ENCODE data around the gene ST7L. TPM values are rescaled to one million over a fixed set of nuclear protein-coding genes. Genes with fewer than 3 reads are reported as not detected.
A peak's percentile ranks its signal among the peaks of the same experiment; 100 is the strongest.

ST7L gene
- total RNA-seq, 2 donors from 2014 or later = 9.4 to 9.7 TPM

DNA sequence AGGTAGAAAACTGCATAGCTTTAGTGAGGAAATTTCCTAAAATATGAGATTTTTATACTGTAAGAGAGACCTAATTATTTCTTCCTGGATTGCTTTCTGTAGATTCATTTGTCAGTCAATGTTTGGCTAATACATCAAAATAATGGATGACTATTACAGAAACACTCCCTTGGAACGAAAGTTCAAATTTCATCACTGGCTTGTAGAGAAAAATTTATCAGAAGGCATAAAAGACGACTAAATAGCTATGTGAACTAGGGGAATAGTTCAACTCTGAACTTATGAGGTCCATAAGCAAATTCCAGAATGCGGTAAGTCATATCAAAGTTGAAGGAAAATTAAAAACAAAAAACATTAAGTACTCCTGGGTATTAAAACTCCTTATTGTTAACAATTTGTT lies 74.2 kb downstream of the ST7L start:
- Mint-ChIP-seq H3K36me3 (ENCODE audit: low read depth) (peaks cover 24% of the 10 kb centered on the region), H3K27me3 (no peaks in the 10 kb centered on the region), H3K4me3 (no peak overlapping the region), H3K4me1 (no peaks in the 10 kb centered on the region), H3K27ac (no peak overlapping the region), H3K9me3 (no peaks in the 10 kb centered on the region)
- no peak for ATAC-seq (replicated peaks)

DNA sequence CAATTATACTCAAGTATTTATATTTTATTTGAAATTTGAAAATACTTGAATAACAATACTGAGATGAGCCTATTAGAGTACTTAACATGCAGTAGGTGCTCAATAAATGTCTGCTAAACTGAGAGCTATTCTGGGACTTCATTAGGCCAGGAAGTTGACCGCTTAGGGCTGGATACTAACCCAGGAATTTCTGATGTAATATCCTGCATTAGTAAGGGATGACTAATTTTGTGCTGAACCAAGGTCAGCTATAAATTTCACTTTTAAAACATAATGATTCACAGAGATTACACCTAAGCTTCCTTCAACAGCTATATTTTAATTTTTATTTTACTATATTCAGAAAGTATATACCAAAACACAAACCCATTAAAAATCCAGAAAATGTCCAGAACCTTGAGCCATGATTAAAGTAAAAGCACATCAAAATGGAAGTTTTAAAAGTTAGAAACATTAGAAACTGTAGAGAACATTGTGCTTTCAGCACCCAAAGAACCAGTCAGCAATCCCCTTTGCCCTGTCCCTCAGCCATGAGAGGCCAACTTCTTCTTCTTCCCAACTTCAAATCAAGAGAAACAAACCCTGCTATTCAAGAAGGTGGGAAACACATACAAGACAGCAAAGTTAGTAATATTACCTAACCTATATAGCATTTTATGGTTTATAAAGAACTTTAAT lies 74.8 kb downstream of the ST7L start:
- H3K36me3 Mint-ChIP-seq (ENCODE audit: low read depth) = peaks cover 24% of the 10 kb centered on the region
- no peak overlapping the region for H3K4me3 Mint-ChIP-seq

GRCh38 chr1:112542206-112542973 lies 76.6 kb downstream of the ST7L start:
- no peaks in the 10 kb centered on the region for H3K9me3 Mint-ChIP-seq
- H3K36me3 Mint-ChIP-seq (ENCODE audit: low read depth) = peaks cover 24% of the 10 kb centered on the region
- no peak for ATAC-seq (replicated peaks)
- H3K27ac Mint-ChIP-seq = no peak overlapping the region
- H3K27me3 Mint-ChIP-seq = no peaks in the 10 kb centered on the region
- H3K4me3 Mint-ChIP-seq = no peak overlapping the region
- no peaks in the 10 kb centered on the region for H3K4me1 Mint-ChIP-seq

More for the DNA sequence above, 74.8 kb downstream of the ST7L start:
- Mint-ChIP-seq H3K4me1 (no peaks in the 10 kb centered on the region), H3K9me3 (no peaks in the 10 kb centered on the region), H3K27ac (no peak overlapping the region), H3K27me3 (no peaks in the 10 kb centered on the region)
- peak; percentile 56 for ATAC-seq (replicated peaks)

- no peak for ATAC-seq (replicated peaks)
- no peaks in the 10 kb centered on the region for H3K27me3 Mint-ChIP-seq
- H3K4me1 Mint-ChIP-seq = no peaks in the 10 kb centered on the region
- no peaks in the 10 kb centered on the region for H3K9me3 Mint-ChIP-seq
- H3K36me3 Mint-ChIP-seq (ENCODE audit: low read depth) = peaks cover 24% of the 10 kb centered on the region
- H3K4me3 Mint-ChIP-seq = no peak overlapping the region
- H3K27ac Mint-ChIP-seq = no peak overlapping the region
These were observed 77.6 kb downstream of the ST7L start for GRCh38 chr1:112541299-112541698.

DNA sequence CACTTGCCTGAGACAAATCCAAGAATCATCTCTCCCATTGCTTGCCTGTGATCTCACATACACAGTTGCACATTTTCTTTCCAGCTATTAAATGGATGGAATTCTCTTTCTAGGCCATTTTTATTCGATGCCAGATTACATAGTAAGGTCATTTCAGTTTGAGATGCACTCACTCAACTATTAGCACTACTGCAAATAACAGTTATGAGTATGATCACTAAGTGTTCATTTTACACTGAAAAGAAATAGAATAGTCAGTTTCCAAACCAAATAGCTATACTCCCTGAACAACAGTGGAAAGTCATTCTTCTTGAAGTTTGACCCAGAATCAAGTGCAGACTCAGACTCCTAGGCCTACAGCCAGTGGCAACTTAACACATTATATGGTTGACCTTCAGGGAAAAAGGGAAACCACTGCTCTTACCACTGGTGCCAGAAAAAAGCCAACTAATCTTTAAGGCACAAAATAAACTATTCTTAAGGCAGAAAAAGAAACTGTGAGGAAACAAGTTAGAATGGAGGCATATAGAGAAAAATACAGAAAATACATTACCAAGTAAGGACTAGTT lies 78.6 kb downstream of the ST7L start:
- Mint-ChIP-seq H3K9me3 (no peaks in the 10 kb centered on the region), H3K4me3 (no peak overlapping the region), H3K36me3 (ENCODE audit: low read depth) (peaks cover 24% of the 10 kb centered on the region), H3K4me1 (no peaks in the 10 kb centered on the region), H3K27ac (no peak overlapping the region), H3K27me3 (no peaks in the 10 kb centered on the region)
- no peak for ATAC-seq (replicated peaks)

DNA sequence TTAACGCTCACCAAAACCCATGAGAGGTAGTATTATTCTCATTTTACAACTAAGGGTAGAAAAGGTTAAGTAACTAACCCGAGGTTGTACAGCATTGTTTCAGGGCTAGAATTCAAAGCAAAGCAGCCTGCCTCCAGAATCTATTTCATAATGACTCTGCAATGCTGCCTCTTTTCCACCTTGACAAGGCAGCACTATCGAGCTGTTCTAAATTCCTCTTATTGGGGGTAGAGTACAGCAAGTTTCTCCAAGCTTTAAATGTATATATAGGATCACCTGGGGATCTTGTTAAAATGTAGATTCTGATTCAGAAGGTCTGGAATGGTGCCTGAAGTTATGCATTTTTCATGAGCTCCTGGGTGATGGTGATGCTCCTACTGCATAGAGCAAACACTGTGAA lies 80.1 kb downstream of the ST7L start:
- H3K27me3 Mint-ChIP-seq = no peaks in the 10 kb centered on the region
- H3K9me3 Mint-ChIP-seq = no peaks in the 10 kb centered on the region
- H3K27ac Mint-ChIP-seq = no peak overlapping the region
- H3K36me3 Mint-ChIP-seq (ENCODE audit: low read depth) = peaks cover 28% of the 10 kb centered on the region
- ATAC-seq (replicated peaks) = no peak
- H3K4me3 Mint-ChIP-seq = no peak overlapping the region
- H3K4me1 Mint-ChIP-seq = no peaks in the 10 kb centered on the region

DNA sequence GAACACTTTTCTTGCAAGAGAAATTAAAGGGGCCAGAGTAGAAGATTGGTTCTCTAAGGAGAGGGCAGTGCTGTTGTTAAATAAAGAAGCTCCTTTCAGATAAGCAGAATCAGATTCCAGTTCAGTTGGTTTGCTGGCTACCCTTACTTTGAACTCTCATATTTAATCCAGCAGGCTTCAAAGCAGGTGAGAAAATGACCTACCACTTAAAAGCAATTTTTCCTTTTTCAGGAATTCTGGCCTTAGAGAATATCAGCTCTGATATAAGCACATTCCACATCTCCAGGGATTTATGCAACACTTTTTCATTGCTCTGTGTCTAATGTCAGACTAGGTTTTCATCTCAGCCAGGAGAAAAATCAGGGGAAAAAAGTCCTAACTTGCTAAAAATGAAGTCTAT lies 81.5 kb downstream of the ST7L start:
- Mint-ChIP-seq H3K36me3 (ENCODE audit: low read depth) (peaks cover 31% of the 10 kb centered on the region), H3K4me3 (no peak overlapping the region), H3K27me3 (no peaks in the 10 kb centered on the region), H3K4me1 (no peaks in the 10 kb centered on the region), H3K27ac (no peak overlapping the region), H3K9me3 (no peaks in the 10 kb centered on the region)
- no peak for ATAC-seq (replicated peaks)

DNA sequence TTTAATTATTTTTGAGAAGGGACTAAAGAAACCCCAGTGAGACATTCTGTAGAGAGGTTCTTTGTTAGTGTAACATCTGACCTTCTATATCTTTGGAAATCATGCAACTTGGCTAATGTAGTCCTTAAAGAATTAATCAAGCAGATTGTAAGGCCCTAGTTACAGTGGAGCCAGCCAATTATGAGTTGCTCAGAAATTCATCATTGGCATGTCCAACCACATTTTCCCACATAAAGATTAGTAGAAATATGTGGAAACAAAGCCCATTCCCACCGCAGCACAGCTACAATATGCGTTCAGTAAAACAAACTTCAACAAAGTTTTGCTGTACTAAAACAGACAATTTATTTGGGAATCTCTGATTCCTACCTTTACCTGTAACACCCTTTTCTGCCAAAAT lies 82.4 kb downstream of the ST7L start:
- Mint-ChIP-seq H3K4me1 (no peaks in the 10 kb centered on the region), H3K36me3 (ENCODE audit: low read depth) (peaks cover 23% of the 10 kb centered on the region), H3K9me3 (no peaks in the 10 kb centered on the region), H3K4me3 (no peak overlapping the region), H3K27me3 (no peaks in the 10 kb centered on the region), H3K27ac (no peak overlapping the region)
- no peak for ATAC-seq (replicated peaks)

DNA sequence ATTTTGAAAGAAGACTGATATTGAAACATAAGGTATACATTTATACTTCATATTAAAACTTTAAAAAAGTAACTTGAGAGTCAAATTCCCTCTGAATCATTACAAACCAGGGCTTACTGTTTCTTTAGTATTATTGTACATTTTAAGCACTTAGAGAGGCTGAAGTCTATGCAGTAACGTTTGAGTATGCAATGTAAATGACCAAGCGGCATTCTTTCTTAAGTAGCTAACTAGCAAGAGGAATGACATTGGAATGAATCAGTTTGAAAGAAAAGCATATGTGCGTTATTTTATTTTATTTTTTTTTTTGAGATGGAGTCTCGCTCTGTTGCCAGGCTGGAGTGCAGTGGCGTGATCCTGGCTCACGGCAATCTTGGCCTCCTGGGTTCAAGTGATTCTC lies 85.9 kb downstream of the ST7L start:
- Mint-ChIP-seq H3K4me1 (no peaks in the 10 kb centered on the region), H3K27me3 (no peaks in the 10 kb centered on the region), H3K9me3 (no peaks in the 10 kb centered on the region), H3K27ac (no peak overlapping the region), H3K36me3 (ENCODE audit: low read depth) (peaks cover 6% of the 10 kb centered on the region), H3K4me3 (no peak overlapping the region)
- no peak for ATAC-seq (replicated peaks)

GRCh38 chr1:112532064-112532463 lies 86.9 kb downstream of the ST7L start:
- Mint-ChIP-seq H3K36me3 (ENCODE audit: low read depth) (peaks cover 6% of the 10 kb centered on the region), H3K4me1 (no peaks in the 10 kb centered on the region), H3K9me3 (no peaks in the 10 kb centered on the region), H3K27ac (no peak overlapping the region), H3K4me3 (no peak overlapping the region), H3K27me3 (no peaks in the 10 kb centered on the region)
- no peak for ATAC-seq (replicated peaks)

DNA sequence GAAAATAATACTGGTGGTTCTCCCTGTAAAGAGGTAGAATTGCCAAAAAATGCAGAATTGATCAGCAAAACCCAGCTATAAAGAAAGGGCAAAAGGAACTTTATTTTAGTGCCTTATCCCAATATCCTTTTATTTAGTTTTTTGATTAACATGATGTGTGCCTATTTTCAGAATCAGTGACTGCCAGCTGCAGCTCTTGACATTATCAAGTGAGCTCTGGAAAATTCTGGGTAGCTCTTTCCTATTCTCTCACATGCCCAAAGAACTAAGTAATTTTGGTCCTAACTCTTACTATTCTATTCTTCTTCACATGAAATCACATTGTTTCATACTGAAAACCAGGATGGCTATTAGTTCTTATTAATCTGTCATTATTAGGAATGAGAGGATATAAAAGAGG lies 88.1 kb downstream of the ST7L start:
- ATAC-seq (replicated peaks) = no peak
- no peaks in the 10 kb centered on the region for H3K9me3 Mint-ChIP-seq
- H3K27ac Mint-ChIP-seq = no peak overlapping the region
- no peak overlapping the region for H3K4me3 Mint-ChIP-seq
- H3K27me3 Mint-ChIP-seq = no peaks in the 10 kb centered on the region
- H3K36me3 Mint-ChIP-seq (ENCODE audit: low read depth) = peaks cover 6% of the 10 kb centered on the region
- no peaks in the 10 kb centered on the region for H3K4me1 Mint-ChIP-seq

DNA sequence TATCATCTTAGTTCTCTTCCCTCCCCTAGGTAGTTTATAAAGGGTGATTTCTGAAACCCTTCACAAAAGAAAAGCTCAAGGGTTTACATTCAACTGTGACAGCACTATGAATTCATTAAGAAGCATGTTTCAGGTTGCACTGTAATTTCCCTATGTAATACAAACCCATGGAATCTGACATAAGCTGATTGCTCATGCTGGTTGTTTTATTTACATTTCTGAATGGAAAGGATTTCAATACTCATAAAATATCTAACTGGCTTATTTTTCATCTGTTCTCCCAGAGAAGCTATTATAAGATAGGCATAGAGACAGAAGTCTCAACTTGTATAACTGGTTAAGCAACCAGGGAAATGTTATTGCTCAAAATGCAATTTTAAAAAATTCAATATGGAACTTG lies 89.6 kb downstream of the ST7L start:
- Mint-ChIP-seq H3K27me3 (no peaks in the 10 kb centered on the region), H3K4me1 (no peaks in the 10 kb centered on the region), H3K4me3 (no peak overlapping the region), H3K9me3 (no peaks in the 10 kb centered on the region), H3K27ac (no peak overlapping the region), H3K36me3 (ENCODE audit: low read depth) (peaks cover 6% of the 10 kb centered on the region)
- no peak for ATAC-seq (replicated peaks)

GRCh38 chr1:112528076-112528475 lies 90.9 kb downstream of the ST7L start:
- H3K4me1 Mint-ChIP-seq = no peaks in the 10 kb centered on the region
- H3K36me3 Mint-ChIP-seq (ENCODE audit: low read depth) = no peaks in the 10 kb centered on the region
- no peak overlapping the region for H3K27ac Mint-ChIP-seq
- H3K4me3 Mint-ChIP-seq = no peak overlapping the region
- H3K27me3 Mint-ChIP-seq = no peaks in the 10 kb centered on the region
- no peak for ATAC-seq (replicated peaks)
- H3K9me3 Mint-ChIP-seq = no peaks in the 10 kb centered on the region

DNA sequence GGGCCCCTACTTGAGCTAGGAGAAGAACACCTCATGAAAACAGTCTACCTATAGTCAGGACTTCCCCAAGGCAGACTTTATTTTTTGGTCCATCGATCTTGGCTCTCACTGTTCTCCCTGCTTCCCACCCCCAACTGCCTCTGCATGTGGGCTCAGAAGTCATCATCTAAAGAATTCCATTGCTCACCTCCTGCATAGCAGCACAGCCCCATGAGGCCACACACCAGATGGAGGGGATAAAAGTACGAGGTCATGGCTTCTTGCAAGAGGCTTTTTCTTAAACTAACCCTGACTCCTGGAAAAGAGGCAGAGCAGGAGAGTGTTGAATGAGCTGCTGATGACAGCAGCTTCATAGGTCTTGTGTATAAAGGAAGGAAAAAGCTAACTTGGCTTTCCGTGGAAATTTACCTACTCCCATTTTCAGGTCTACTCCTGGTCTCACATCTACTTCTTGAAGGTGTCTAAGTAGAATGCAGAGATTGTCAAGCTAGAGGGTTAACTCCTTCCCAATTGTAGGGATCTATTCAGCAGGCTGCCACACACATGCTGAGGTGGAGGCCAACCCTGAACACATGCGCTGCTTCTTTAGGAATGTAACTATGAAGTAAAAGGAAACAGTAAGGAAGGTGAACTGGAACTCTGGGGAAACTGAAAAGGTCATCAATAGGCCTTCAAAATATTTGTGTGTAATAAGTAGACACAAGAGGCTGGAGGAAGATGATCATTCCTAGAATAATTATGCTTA lies 91.5 kb downstream of the ST7L start:
- Mint-ChIP-seq H3K9me3 (no peaks in the 10 kb centered on the region), H3K27me3 (no peaks in the 10 kb centered on the region), H3K4me3 (no peak overlapping the region), H3K4me1 (no peaks in the 10 kb centered on the region), H3K27ac (no peak overlapping the region), H3K36me3 (ENCODE audit: low read depth) (no peaks in the 10 kb centered on the region)
- no peak for ATAC-seq (replicated peaks)
